ENCODE measurements around the gene BNC2.

DNA sequence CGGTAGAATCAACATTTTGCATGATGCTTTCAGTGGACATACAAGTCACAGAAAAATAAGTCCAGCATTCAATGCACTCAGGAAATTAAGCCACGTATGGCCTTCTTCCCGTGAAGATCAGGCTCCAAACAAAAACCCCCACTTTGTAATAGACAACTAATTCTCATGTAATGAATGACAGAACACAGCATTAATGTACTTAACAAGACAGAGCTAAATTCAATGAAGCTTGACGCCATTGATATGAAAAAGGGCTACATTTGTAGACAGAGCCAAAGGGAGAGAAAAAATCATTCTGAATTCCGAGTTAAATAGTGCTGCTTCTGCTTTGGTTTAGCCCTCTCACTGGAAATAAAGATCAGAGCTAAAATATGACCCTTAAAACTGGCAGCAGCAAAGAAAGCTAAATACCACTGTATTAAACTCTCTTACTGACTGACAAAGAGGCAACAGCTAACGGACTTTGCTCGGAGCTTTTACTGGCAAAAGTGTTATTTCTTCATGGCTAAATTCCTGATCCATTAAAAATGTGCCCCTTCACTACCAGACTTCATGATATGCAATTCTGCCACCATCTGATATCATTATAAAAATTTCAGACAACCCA is 250.5 kb downstream of the BNC2 start:
- TF ChIP-seq POLR2A (IDR thresholded peaks at IDR 0.05; ENCODE audit: low read depth, low read length) (no peak), POLR2AphosphoS5 (IDR thresholded peaks at IDR 0.05; ENCODE audit: low read depth, low read length) (no peak)

Data from GM12892 (cell line).